ENCODE measurements around the gene RPS26.

GRCh38 chr12:56081393-56082347 lies 40.0 kb downstream of the RPS26 start:
- TF ChIP-seq CTCF (IDR thresholded peaks at IDR 0.05) (no peak), POLR2AphosphoS5 (IDR thresholded peaks at IDR 0.05) (no peak)

Measured in gastroesophageal sphincter (tissue), 3 donors.